GM23338 (cell line): ENCODE measurements around the gene S100A3. TPM values are rescaled to one million over a fixed set of nuclear protein-coding genes. Genes with fewer than 3 reads are reported as not detected.

Experiments used
- ATAC-seq: fragments of 200-7000 bp; cut with Tn5 transposase; 3 replicates; pipeline ENCODE4 v1.9.1; 2020
- DNase-seq: peaks from one replicate; pipeline ENCODE4 v3.0.0-alpha.2; 2015; ENCODE audit warnings: low spot score
- H2AFZ ChIP-seq: fragments of 200-600 bp; sonication (generic); 2 replicates; pipeline ENCODE4 v1.8.0; 2016; ENCODE audit warnings: antibody characterized with exemption, mild to moderate bottlenecking, moderate library complexity
- H3F3A ChIP-seq: fragments of 200-600 bp; sonication (generic); replicated peaks from 2 replicates; pipeline ENCODE4 v1.8.0; 2017; ENCODE audit warnings: antibody characterized with exemption, mixed run types, low read depth
- H3K27ac ChIP-seq: fragments of 200-600 bp; sonication (generic); 2 replicates; pipeline ENCODE4 v1.6.1; 2016; ENCODE audit warnings: low read depth
- H3K27me3 ChIP-seq: fragments of 200-600 bp; sonication (generic); 2 replicates; pipeline ENCODE4 v1.8.0; 2016; ENCODE audit warnings: mild to moderate bottlenecking, mixed run types, moderate library complexity; ENCODE audit not compliant: insufficient read depth
- H3K36me3 ChIP-seq: fragments of 200-600 bp; sonication (generic); 2 replicates; pipeline ENCODE4 v1.8.0; 2016; ENCODE audit warnings: mild to moderate bottlenecking; ENCODE audit not compliant: insufficient read depth
- H3K4me1 ChIP-seq: fragments of 200-600 bp; sonication (generic); 2 replicates; pipeline ENCODE4 v1.8.0; 2016; ENCODE audit warnings: mild to moderate bottlenecking, moderate library complexity; ENCODE audit not compliant: insufficient read depth
- H3K4me2 ChIP-seq: fragments of 200-600 bp; sonication (generic); 2 replicates; pipeline ENCODE4 v1.7.1; 2017; ENCODE audit warnings: mixed run types
- H3K4me3 ChIP-seq: fragments of 200-600 bp; sonication (generic); 2 replicates; pipeline ENCODE4 v1.6.1; 2016; ENCODE audit warnings: mixed run types
- H3K79me2 ChIP-seq: fragments of 200-600 bp; sonication (generic); replicated peaks from 2 replicates; pipeline ENCODE4 v1.8.0; 2017; ENCODE audit warnings: mild to moderate bottlenecking; ENCODE audit not compliant: insufficient read depth
- H3K9me2 ChIP-seq: fragments of 200-600 bp; sonication (generic); 2 replicates; pipeline ENCODE4 v1.8.0; 2017; ENCODE audit not compliant: insufficient read depth
- H4K20me1 ChIP-seq: fragments of 200-600 bp; sonication (generic); replicated peaks from 2 replicates; pipeline ENCODE4 v1.8.0; 2017; ENCODE audit warnings: mild to moderate bottlenecking; ENCODE audit not compliant: insufficient read depth
- H3K27ac Mint-ChIP-seq: 2 replicates; pipeline ENCODE4 v1.8.0; 2020; ENCODE audit warnings: inconsistent platforms, mild to moderate bottlenecking, moderate library complexity, mixed read lengths
- H3K27me3 Mint-ChIP-seq: 3 replicates; pipeline ENCODE4 v1.8.0; 2022; ENCODE audit warnings: low read depth, mild to moderate bottlenecking, moderate library complexity, mixed read lengths, inconsistent platforms; ENCODE audit not compliant: insufficient read depth, poor library complexity
- H3K36me3 Mint-ChIP-seq: 3 replicates; pipeline ENCODE4 v1.8.0; 2021; ENCODE audit warnings: low read depth, mild to moderate bottlenecking, inconsistent platforms, moderate library complexity, mixed read lengths
- H3K4me1 Mint-ChIP-seq: 3 replicates; pipeline ENCODE4 v1.8.0; 2020; ENCODE audit warnings: mild to moderate bottlenecking, inconsistent platforms, mixed read lengths
- H3K4me3 Mint-ChIP-seq: 3 replicates; pipeline ENCODE4 v1.8.0; 2021; ENCODE audit warnings: moderate library complexity, mild to moderate bottlenecking, inconsistent platforms, mixed read lengths
- H3K9me3 Mint-ChIP-seq: 3 replicates; pipeline ENCODE4 v1.8.0; 2020; ENCODE audit warnings: moderate library complexity, mild to moderate bottlenecking, inconsistent platforms, mixed read lengths
- CREB1 ChIP-seq: fragments of 250-450 bp; sonication (Bioruptor Pico); IDR thresholded peaks from 2 replicates; pipeline ENCODE4 v1.5.0; 2020; ENCODE audit warnings: low read depth, mild to moderate bottlenecking, moderate library complexity
- CTCF ChIP-seq, 2 experiments: fragments of 200-600 bp in 1 of 2; sonication (generic) in 1 of 2; conservative IDR thresholded peaks; 2 replicates each; pipeline versions ENCODE4 v1.5.1 to v1.6.1; 2016 to 2017; ENCODE audit warnings: antibody characterized with exemption in 2 of 2, low read depth in 2 of 2, mild to moderate bottlenecking in 2 of 2, moderate library complexity in 1 of 2
- ETS1 ChIP-seq: IDR thresholded peaks from 2 replicates; pipeline ENCODE4 v1.6.1; 2016; ENCODE audit warnings: antibody characterized with exemption
- EZH2 ChIP-seq: fragments of 200-600 bp; sonication (generic); IDR thresholded peaks from one replicate; pipeline ENCODE4 v1.8.0; 2017; ENCODE audit warnings: antibody characterized with exemption, mild to moderate bottlenecking, low read depth; ENCODE audit not compliant: unreplicated experiment
- EZH2phosphoT487 ChIP-seq: fragments of 200-600 bp; sonication (generic); IDR thresholded peaks from one replicate; pipeline ENCODE4 v1.8.1; 2018; ENCODE audit warnings: antibody characterized with exemption; ENCODE audit not compliant: unreplicated experiment
- JUNB ChIP-seq: IDR thresholded peaks from one replicate; pipeline ENCODE4 v1.6.1; 2016; ENCODE audit warnings: antibody characterized with exemption; ENCODE audit not compliant: unreplicated experiment
- NANOG ChIP-seq: IDR thresholded peaks from 2 replicates; pipeline ENCODE4 v1.6.1; 2016; ENCODE audit warnings: antibody characterized with exemption, borderline replicate concordance
- POLR2AphosphoS5 ChIP-seq: IDR thresholded peaks from 2 replicates; pipeline ENCODE4 v1.6.1; 2016; ENCODE audit warnings: antibody characterized with exemption, low read depth
- REST ChIP-seq: IDR thresholded peaks from one replicate; pipeline ENCODE4 v1.6.1; 2018; ENCODE audit warnings: antibody characterized with exemption; ENCODE audit not compliant: unreplicated experiment
- STAT1 ChIP-seq: IDR thresholded peaks from one replicate; pipeline ENCODE4 v1.6.1; 2016; ENCODE audit warnings: antibody characterized with exemption; ENCODE audit not compliant: unreplicated experiment
- ZNF114 ChIP-seq: fragments of 250-450 bp; sonication (Bioruptor Pico); IDR thresholded peaks from 2 replicates; pipeline ENCODE4 v1.5.0; 2020; ENCODE audit warnings: mild to moderate bottlenecking, moderate library complexity
- ZNF331 ChIP-seq: fragments of 250-450 bp; sonication (Bioruptor Pico); IDR thresholded peaks from 2 replicates; pipeline ENCODE4 v1.5.0; 2020; ENCODE audit warnings: low read depth, mild to moderate bottlenecking, moderate library complexity
- ZNF462 ChIP-seq: fragments of 250-450 bp; sonication (Bioruptor Pico); IDR thresholded peaks from 2 replicates; pipeline ENCODE4 v1.5.0; 2020; ENCODE audit warnings: mild to moderate bottlenecking, moderate library complexity
- polyA plus RNA-seq: library from polyadenylated mRNA; unstranded; fragments of >200 nt; fragmentation: Nextera tagmentation; extraction: Ambion mirVana; gene quantifications from 2 replicates; pipeline ENCODE4 v1.2.1, GENCODE V29; 2016
- total RNA-seq: library from RNA; depleted of rRNA; stranded (reverse); fragments of >200 nt; shearing (Covaris generic); gene quantifications from 2 replicates; pipeline ENCODE4 v1.2.3, GENCODE V29; 2014

The S100A3 gene
- total and polyA plus RNA-seq, 2 experiments from 2014 or later = not detected

GRCh38 chr1:153505576-153505975, 43.5 kb downstream of the S100A3 start:
- H3K27me3 Mint-ChIP-seq = peaks cover 2% of the 10 kb centered on the region
- H3K9me3 Mint-ChIP-seq = no peaks in the 10 kb centered on the region

More at GRCh38 chr1:153505576-153505975, 43.5 kb downstream of the S100A3 start:
- Mint-ChIP-seq H3K27ac (no peak overlapping the region), H3K4me1 (peaks cover 6% of the 10 kb centered on the region; the same call in 2 of the 3 replicates), H3K4me3 (no peak overlapping the region), H3K36me3 (no peaks in the 10 kb centered on the region)
- ATAC-seq (no peak), DNase-seq (no peak)
- Histone ChIP-seq H3K4me1 (no peaks in the 10 kb centered on the region), H3K27me3 (no peaks in the 10 kb centered on the region), H3K79me2 (no peaks in the 10 kb centered on the region), H3K9me2 (no peaks in the 10 kb centered on the region), H4K20me1 (no peaks in the 10 kb centered on the region), H3K4me2 (no peak overlapping the region), H3K36me3 (no peaks in the 10 kb centered on the region), H3K27ac (no peak overlapping the region), H3F3A (no peaks in the 10 kb centered on the region), H3K4me3 (no peak overlapping the region), H2AFZ (no peak overlapping the region)
- TF ChIP-seq EZH2phosphoT487 (no peak), ZNF462 (CRISPR knock-in tag) (no peak), ETS1 (no peak), STAT1 (no peak), CTCF (conservative IDR thresholded peaks at IDR 0.05; ENCODE audit: low read depth in 2 of 2) (no peak), ZNF114 (no peak), NANOG (no peak), JUNB (no peak), CREB1 (CRISPR knock-in tag) (no peak), EZH2 (no peak), POLR2AphosphoS5 (no peak), ZNF331 (no peak), REST (no peak)
